ENCODE measurements around the gene GSTCD.
A peak's percentile ranks its signal among the peaks of the same experiment; 100 is the strongest.

Gene GSTCD

GRCh38 chr4:105858466-105859040 is 150.0 kb downstream of the GSTCD start:
- Histone ChIP-seq H3K36me3 (ENCODE audit: control insufficient read depth, insufficient read depth, low read length) (no peaks in the 10 kb centered on the region), H3K4me3 (ENCODE audit: low read length) (no peak overlapping the region), H3K9me3 (ENCODE audit: control insufficient read depth, low read length) (no peaks in the 10 kb centered on the region)

GRCh38 chr4:105859233-105859632 is 150.6 kb downstream of the GSTCD start:
- H3K9me3 ChIP-seq (ENCODE audit: control insufficient read depth, low read length): no peaks in the 10 kb centered on the region
- H3K36me3 ChIP-seq (ENCODE audit: control insufficient read depth, insufficient read depth, low read length): no peaks in the 10 kb centered on the region
- no peak overlapping the region for H3K9ac ChIP-seq (ENCODE audit: low read length)
- H3K4me3 ChIP-seq (ENCODE audit: low read length): no peak overlapping the region
- H3K4me1 ChIP-seq (ENCODE audit: control insufficient read depth, insufficient read depth, low read length): no peaks in the 10 kb centered on the region
- no peaks in the 10 kb centered on the region for H3K27me3 ChIP-seq (ENCODE audit: control insufficient read depth, insufficient read depth, low read length)

More at GRCh38 chr4:105858466-105859040, 150.0 kb downstream of the GSTCD start:
- Histone ChIP-seq H3K27me3 (ENCODE audit: control insufficient read depth, insufficient read depth, low read length) (no peaks in the 10 kb centered on the region), H3K4me1 (ENCODE audit: control insufficient read depth, insufficient read depth, low read length) (no peaks in the 10 kb centered on the region), H3K9ac (ENCODE audit: low read length) (no peak overlapping the region)

- no peaks in the 10 kb centered on the region for H3K27me3 ChIP-seq (ENCODE audit: control insufficient read depth, insufficient read depth, low read length)
- no peak overlapping the region for H3K9ac ChIP-seq (ENCODE audit: low read length)
- H3K4me3 ChIP-seq (ENCODE audit: low read length): no peak overlapping the region
- no peaks in the 10 kb centered on the region for H3K9me3 ChIP-seq (ENCODE audit: control insufficient read depth, low read length)
- no peaks in the 10 kb centered on the region for H3K36me3 ChIP-seq (ENCODE audit: control insufficient read depth, insufficient read depth, low read length)
- no peaks in the 10 kb centered on the region for H3K4me1 ChIP-seq (ENCODE audit: control insufficient read depth, insufficient read depth, low read length)
These were observed 162.4 kb downstream of the GSTCD start for GRCh38 chr4:105870963-105871362.

GRCh38 chr4:105871997-105872396 is 163.4 kb downstream of the GSTCD start:
- no peaks in the 10 kb centered on the region for H3K9me3 ChIP-seq (ENCODE audit: control insufficient read depth, low read length)
- H3K4me3 ChIP-seq (ENCODE audit: low read length): no peak overlapping the region
- no peaks in the 10 kb centered on the region for H3K27me3 ChIP-seq (ENCODE audit: control insufficient read depth, insufficient read depth, low read length)
- H3K36me3 ChIP-seq (ENCODE audit: control insufficient read depth, insufficient read depth, low read length): no peaks in the 10 kb centered on the region
- H3K9ac ChIP-seq (ENCODE audit: low read length): no peak overlapping the region
- no peaks in the 10 kb centered on the region for H3K4me1 ChIP-seq (ENCODE audit: control insufficient read depth, insufficient read depth, low read length)

- no peaks in the 10 kb centered on the region for H3K27me3 ChIP-seq (ENCODE audit: control insufficient read depth, insufficient read depth, low read length)
- no peaks in the 10 kb centered on the region for H3K9me3 ChIP-seq (ENCODE audit: control insufficient read depth, low read length)
- H3K36me3 ChIP-seq (ENCODE audit: control insufficient read depth, insufficient read depth, low read length): no peaks in the 10 kb centered on the region
- H3K4me1 ChIP-seq (ENCODE audit: control insufficient read depth, insufficient read depth, low read length): no peaks in the 10 kb centered on the region
- H3K4me3 ChIP-seq (ENCODE audit: low read length): no peak overlapping the region
- no peak overlapping the region for H3K9ac ChIP-seq (ENCODE audit: low read length)
These were observed 166.6 kb downstream of the GSTCD start for GRCh38 chr4:105875233-105875632.

GRCh38 chr4:105878668-105879067 is 170.1 kb downstream of the GSTCD start:
- Histone ChIP-seq H3K27me3 (ENCODE audit: control insufficient read depth, insufficient read depth, low read length) (no peaks in the 10 kb centered on the region), H3K4me1 (ENCODE audit: control insufficient read depth, insufficient read depth, low read length) (no peaks in the 10 kb centered on the region)

GRCh38 chr4:105887508-105887907 is 178.9 kb downstream of the GSTCD start:
- no peaks in the 10 kb centered on the region for H3K36me3 ChIP-seq (ENCODE audit: control insufficient read depth, insufficient read depth, low read length)
- peaks cover 8% of the 10 kb centered on the region for H3K27me3 ChIP-seq (ENCODE audit: control insufficient read depth, insufficient read depth, low read length)
- no peaks in the 10 kb centered on the region for H3K4me1 ChIP-seq (ENCODE audit: control insufficient read depth, insufficient read depth, low read length)

More at GRCh38 chr4:105878668-105879067, 170.1 kb downstream of the GSTCD start:
- no peak overlapping the region for H3K4me3 ChIP-seq (ENCODE audit: low read length)
- H3K36me3 ChIP-seq (ENCODE audit: control insufficient read depth, insufficient read depth, low read length): no peaks in the 10 kb centered on the region
- H3K9me3 ChIP-seq (ENCODE audit: control insufficient read depth, low read length): no peaks in the 10 kb centered on the region
- H3K9ac ChIP-seq (ENCODE audit: low read length): no peak overlapping the region

GRCh38 chr4:105894660-105895582 is 186.3 kb downstream of the GSTCD start, which contains the start of gene NPNT:
TSS of gene NPNT (plus strand) at chr4:105895471. CDS start at chr4:105895653, 182 bp downstream.
- Histone ChIP-seq H3K4me1 (ENCODE audit: control insufficient read depth, insufficient read depth, low read length) (peaks cover 6% of the 10 kb centered on the region), H3K27me3 (ENCODE audit: control insufficient read depth, insufficient read depth, low read length) (peaks cover 58% of the 10 kb centered on the region), H3K9ac (ENCODE audit: low read length) (peak within 1 kb of the TSS; percentile 43), H3K4me3 (ENCODE audit: low read length) (no peak within 1 kb of the TSS), H3K36me3 (ENCODE audit: control insufficient read depth, insufficient read depth, low read length) (no peaks in the 10 kb centered on the region), H3K9me3 (ENCODE audit: control insufficient read depth, low read length) (no peaks in the 10 kb centered on the region)

More at GRCh38 chr4:105887508-105887907, 178.9 kb downstream of the GSTCD start:
- H3K9ac ChIP-seq (ENCODE audit: low read length): no peak overlapping the region
- no peak overlapping the region for H3K4me3 ChIP-seq (ENCODE audit: low read length)
- no peaks in the 10 kb centered on the region for H3K9me3 ChIP-seq (ENCODE audit: control insufficient read depth, low read length)

GRCh38 chr4:105895583-105896460 is 187.2 kb downstream of the GSTCD start:
- Histone ChIP-seq H3K9me3 (ENCODE audit: control insufficient read depth, low read length) (no peaks in the 10 kb centered on the region), H3K36me3 (ENCODE audit: control insufficient read depth, insufficient read depth, low read length) (no peaks in the 10 kb centered on the region), H3K9ac (ENCODE audit: low read length) (peak overlapping the region; percentile 43), H3K4me1 (ENCODE audit: control insufficient read depth, insufficient read depth, low read length) (peaks cover 6% of the 10 kb centered on the region), H3K27me3 (ENCODE audit: control insufficient read depth, insufficient read depth, low read length) (peaks cover 62% of the 10 kb centered on the region), H3K4me3 (ENCODE audit: low read length) (no peak overlapping the region)

GRCh38 chr4:105896461-105896942 is 187.9 kb downstream of the GSTCD start:
- no peaks in the 10 kb centered on the region for H3K36me3 ChIP-seq (ENCODE audit: control insufficient read depth, insufficient read depth, low read length)
- no peak overlapping the region for H3K4me3 ChIP-seq (ENCODE audit: low read length)
- H3K27me3 ChIP-seq (ENCODE audit: control insufficient read depth, insufficient read depth, low read length): peaks cover 62% of the 10 kb centered on the region
- H3K9me3 ChIP-seq (ENCODE audit: control insufficient read depth, low read length): no peaks in the 10 kb centered on the region
- peaks cover 6% of the 10 kb centered on the region for H3K4me1 ChIP-seq (ENCODE audit: control insufficient read depth, insufficient read depth, low read length)
- H3K9ac ChIP-seq (ENCODE audit: low read length): peak overlapping the region; percentile 43

All from mucosa of stomach (tissue), 1 donor.